Measurements from ENCODE around the gene CXCR6.

The CXCR6 gene

GRCh38 chr3:45986303-45986982, 43.2 kb downstream of the CXCR6 start:
- peaks cover 3% of the 10 kb centered on the region for H3K36me3 ChIP-seq (ENCODE audit: insufficient read depth, low read length)
- peak overlapping the region; percentile 64 for H3K4me2 ChIP-seq (ENCODE audit: low read length)
- H3K27me3 ChIP-seq (ENCODE audit: control insufficient read depth, insufficient read depth, low read length) = no peaks in the 10 kb centered on the region
- no peaks in the 10 kb centered on the region for H3K9me3 ChIP-seq (replicated peaks; ENCODE audit: low read length)
- peak overlapping the region; percentile 75 for H3K9ac ChIP-seq (ENCODE audit: low read depth, low read length)
- no peak overlapping the region for H3K4me3 ChIP-seq (ENCODE audit: low read length)
- peaks cover 52% of the 10 kb centered on the region for H3K4me1 ChIP-seq (ENCODE audit: control insufficient read depth, insufficient read depth, low read length)

- no peak overlapping the region for H3K9ac ChIP-seq (ENCODE audit: low read depth, low read length)
- no peaks in the 10 kb centered on the region for H3K9me3 ChIP-seq (replicated peaks; ENCODE audit: low read length)
- H3K4me1 ChIP-seq (ENCODE audit: control insufficient read depth, insufficient read depth, low read length) = peaks cover 46% of the 10 kb centered on the region
- H3K27me3 ChIP-seq (ENCODE audit: control insufficient read depth, insufficient read depth, low read length) = no peaks in the 10 kb centered on the region
- H3K36me3 ChIP-seq (ENCODE audit: insufficient read depth, low read length) = peaks cover 1% of the 10 kb centered on the region
- H3K4me3 ChIP-seq (ENCODE audit: low read length) = no peak overlapping the region
- peak overlapping the region; percentile 2 for H3K4me2 ChIP-seq (ENCODE audit: low read length)
Measured at GRCh38 chr3:45987368-45988291, 44.4 kb downstream of the CXCR6 start.

- no peak overlapping the region for H3K9ac ChIP-seq (ENCODE audit: low read depth, low read length)
- H3K4me1 ChIP-seq (ENCODE audit: control insufficient read depth, insufficient read depth, low read length) = peaks cover 52% of the 10 kb centered on the region
- peak overlapping the region; percentile 17 for H3K4me2 ChIP-seq (ENCODE audit: low read length)
- no peaks in the 10 kb centered on the region for H3K36me3 ChIP-seq (ENCODE audit: insufficient read depth, low read length)
- H3K27me3 ChIP-seq (ENCODE audit: control insufficient read depth, insufficient read depth, low read length) = no peaks in the 10 kb centered on the region
- peak overlapping the region; percentile 22 for H3K4me3 ChIP-seq (ENCODE audit: low read length)
- no peaks in the 10 kb centered on the region for H3K9me3 ChIP-seq (replicated peaks; ENCODE audit: low read length)
Measured at GRCh38 chr3:45988362-45988761, 45.1 kb downstream of the CXCR6 start.

- Histone ChIP-seq H3K9me3 (replicated peaks; ENCODE audit: low read length) (no peaks in the 10 kb centered on the region), H3K4me2 (ENCODE audit: low read length) (peak overlapping the region; percentile 17), H3K4me3 (ENCODE audit: low read length) (no peak overlapping the region), H3K9ac (ENCODE audit: low read depth, low read length) (peak overlapping the region; percentile 15), H3K4me1 (ENCODE audit: control insufficient read depth, insufficient read depth, low read length) (peaks cover 54% of the 10 kb centered on the region), H3K36me3 (ENCODE audit: insufficient read depth, low read length) (no peaks in the 10 kb centered on the region), H3K27me3 (ENCODE audit: control insufficient read depth, insufficient read depth, low read length) (no peaks in the 10 kb centered on the region)
Measured at GRCh38 chr3:45988804-45989203, 45.5 kb downstream of the CXCR6 start.

GRCh38 chr3:45990181-45990580, 46.9 kb downstream of the CXCR6 start:
- Histone ChIP-seq H3K4me2 (ENCODE audit: low read length) (no peak overlapping the region), H3K36me3 (ENCODE audit: insufficient read depth, low read length) (no peaks in the 10 kb centered on the region), H3K9ac (ENCODE audit: low read depth, low read length) (no peak overlapping the region), H3K27me3 (ENCODE audit: control insufficient read depth, insufficient read depth, low read length) (no peaks in the 10 kb centered on the region), H3K4me3 (ENCODE audit: low read length) (no peak overlapping the region), H3K4me1 (ENCODE audit: control insufficient read depth, insufficient read depth, low read length) (peaks cover 54% of the 10 kb centered on the region), H3K9me3 (replicated peaks; ENCODE audit: low read length) (no peaks in the 10 kb centered on the region)

- no peaks in the 10 kb centered on the region for H3K9me3 ChIP-seq (replicated peaks; ENCODE audit: low read length)
- no peak overlapping the region for H3K4me3 ChIP-seq (ENCODE audit: low read length)
- H3K4me1 ChIP-seq (ENCODE audit: control insufficient read depth, insufficient read depth, low read length) = peaks cover 45% of the 10 kb centered on the region
- no peak overlapping the region for H3K9ac ChIP-seq (ENCODE audit: low read depth, low read length)
- no peak overlapping the region for H3K4me2 ChIP-seq (ENCODE audit: low read length)
- no peaks in the 10 kb centered on the region for H3K27me3 ChIP-seq (ENCODE audit: control insufficient read depth, insufficient read depth, low read length)
- no peaks in the 10 kb centered on the region for H3K36me3 ChIP-seq (ENCODE audit: insufficient read depth, low read length)
Measured at GRCh38 chr3:45991341-45991740, 48.1 kb downstream of the CXCR6 start.

GRCh38 chr3:45992133-45992729, 49.0 kb downstream of the CXCR6 start:
- Histone ChIP-seq H3K36me3 (ENCODE audit: insufficient read depth, low read length) (no peaks in the 10 kb centered on the region), H3K9ac (ENCODE audit: low read depth, low read length) (no peak overlapping the region), H3K4me2 (ENCODE audit: low read length) (no peak overlapping the region), H3K4me3 (ENCODE audit: low read length) (no peak overlapping the region), H3K4me1 (ENCODE audit: control insufficient read depth, insufficient read depth, low read length) (peaks cover 36% of the 10 kb centered on the region), H3K9me3 (replicated peaks; ENCODE audit: low read length) (no peaks in the 10 kb centered on the region), H3K27me3 (ENCODE audit: control insufficient read depth, insufficient read depth, low read length) (no peaks in the 10 kb centered on the region)

- H3K4me1 ChIP-seq (ENCODE audit: control insufficient read depth, insufficient read depth, low read length) = peaks cover 30% of the 10 kb centered on the region
- no peaks in the 10 kb centered on the region for H3K27me3 ChIP-seq (ENCODE audit: control insufficient read depth, insufficient read depth, low read length)
- no peaks in the 10 kb centered on the region for H3K9me3 ChIP-seq (replicated peaks; ENCODE audit: low read length)
- H3K4me3 ChIP-seq (ENCODE audit: low read length) = no peak overlapping the region
- H3K4me2 ChIP-seq (ENCODE audit: low read length) = no peak overlapping the region
- H3K36me3 ChIP-seq (ENCODE audit: insufficient read depth, low read length) = no peaks in the 10 kb centered on the region
- no peak overlapping the region for H3K9ac ChIP-seq (ENCODE audit: low read depth, low read length)
Measured at GRCh38 chr3:45992821-45993221, 49.6 kb downstream of the CXCR6 start.

- Histone ChIP-seq H3K9me3 (replicated peaks; ENCODE audit: low read length) (no peaks in the 10 kb centered on the region), H3K36me3 (ENCODE audit: insufficient read depth, low read length) (no peaks in the 10 kb centered on the region), H3K4me3 (ENCODE audit: low read length) (no peak overlapping the region), H3K27me3 (ENCODE audit: control insufficient read depth, insufficient read depth, low read length) (no peaks in the 10 kb centered on the region), H3K9ac (ENCODE audit: low read depth, low read length) (no peak overlapping the region), H3K4me2 (ENCODE audit: low read length) (no peak overlapping the region), H3K4me1 (ENCODE audit: control insufficient read depth, insufficient read depth, low read length) (peaks cover 23% of the 10 kb centered on the region)
Measured at GRCh38 chr3:45993421-45994027, 50.3 kb downstream of the CXCR6 start.

GRCh38 chr3:45994419-45995235, 51.4 kb downstream of the CXCR6 start:
- H3K4me2 ChIP-seq (ENCODE audit: low read length) = peak overlapping the region; percentile 94
- peak overlapping the region; percentile 93 for H3K4me3 ChIP-seq (ENCODE audit: low read length)
- H3K27me3 ChIP-seq (ENCODE audit: control insufficient read depth, insufficient read depth, low read length) = peaks cover 7% of the 10 kb centered on the region
- H3K36me3 ChIP-seq (ENCODE audit: insufficient read depth, low read length) = no peaks in the 10 kb centered on the region
- peak overlapping the region; percentile 88 for H3K9ac ChIP-seq (ENCODE audit: low read depth, low read length)
- H3K4me1 ChIP-seq (ENCODE audit: control insufficient read depth, insufficient read depth, low read length) = peaks cover 12% of the 10 kb centered on the region
- no peaks in the 10 kb centered on the region for H3K9me3 ChIP-seq (replicated peaks; ENCODE audit: low read length)
